GM23338 (cell line): Measurements from ENCODE around the gene BPIFB2. TPM values are rescaled to one million over a fixed set of nuclear protein-coding genes. Genes with fewer than 3 reads are reported as not detected.

Experiments used
- ATAC-seq: fragments of 200-7000 bp; cut with Tn5 transposase; 3 replicates; pipeline ENCODE4 v1.9.1; 2020
- DNase-seq: peaks from one replicate; pipeline ENCODE4 v3.0.0-alpha.2; 2015; ENCODE audit warnings: low spot score
- H2AFZ ChIP-seq: fragments of 200-600 bp; sonication (generic); 2 replicates; pipeline ENCODE4 v1.8.0; 2016; ENCODE audit warnings: antibody characterized with exemption, mild to moderate bottlenecking, moderate library complexity
- H3F3A ChIP-seq: fragments of 200-600 bp; sonication (generic); replicated peaks from 2 replicates; pipeline ENCODE4 v1.8.0; 2017; ENCODE audit warnings: antibody characterized with exemption, mixed run types, low read depth
- H3K27ac ChIP-seq: fragments of 200-600 bp; sonication (generic); 2 replicates; pipeline ENCODE4 v1.6.1; 2016; ENCODE audit warnings: low read depth
- H3K27me3 ChIP-seq: fragments of 200-600 bp; sonication (generic); 2 replicates; pipeline ENCODE4 v1.8.0; 2016; ENCODE audit warnings: mild to moderate bottlenecking, mixed run types, moderate library complexity; ENCODE audit not compliant: insufficient read depth
- H3K36me3 ChIP-seq: fragments of 200-600 bp; sonication (generic); 2 replicates; pipeline ENCODE4 v1.8.0; 2016; ENCODE audit warnings: mild to moderate bottlenecking; ENCODE audit not compliant: insufficient read depth
- H3K4me1 ChIP-seq: fragments of 200-600 bp; sonication (generic); 2 replicates; pipeline ENCODE4 v1.8.0; 2016; ENCODE audit warnings: mild to moderate bottlenecking, moderate library complexity; ENCODE audit not compliant: insufficient read depth
- H3K4me2 ChIP-seq: fragments of 200-600 bp; sonication (generic); 2 replicates; pipeline ENCODE4 v1.7.1; 2017; ENCODE audit warnings: mixed run types
- H3K4me3 ChIP-seq: fragments of 200-600 bp; sonication (generic); 2 replicates; pipeline ENCODE4 v1.6.1; 2016; ENCODE audit warnings: mixed run types
- H3K79me2 ChIP-seq: fragments of 200-600 bp; sonication (generic); replicated peaks from 2 replicates; pipeline ENCODE4 v1.8.0; 2017; ENCODE audit warnings: mild to moderate bottlenecking; ENCODE audit not compliant: insufficient read depth
- H3K9me2 ChIP-seq: fragments of 200-600 bp; sonication (generic); 2 replicates; pipeline ENCODE4 v1.8.0; 2017; ENCODE audit not compliant: insufficient read depth
- H4K20me1 ChIP-seq: fragments of 200-600 bp; sonication (generic); replicated peaks from 2 replicates; pipeline ENCODE4 v1.8.0; 2017; ENCODE audit warnings: mild to moderate bottlenecking; ENCODE audit not compliant: insufficient read depth
- H3K27ac Mint-ChIP-seq: 2 replicates; pipeline ENCODE4 v1.8.0; 2020; ENCODE audit warnings: inconsistent platforms, mild to moderate bottlenecking, moderate library complexity, mixed read lengths
- H3K27me3 Mint-ChIP-seq: 3 replicates; pipeline ENCODE4 v1.8.0; 2022; ENCODE audit warnings: low read depth, mild to moderate bottlenecking, moderate library complexity, mixed read lengths, inconsistent platforms; ENCODE audit not compliant: insufficient read depth, poor library complexity
- H3K36me3 Mint-ChIP-seq: 3 replicates; pipeline ENCODE4 v1.8.0; 2021; ENCODE audit warnings: low read depth, mild to moderate bottlenecking, inconsistent platforms, moderate library complexity, mixed read lengths
- H3K4me1 Mint-ChIP-seq: 3 replicates; pipeline ENCODE4 v1.8.0; 2020; ENCODE audit warnings: mild to moderate bottlenecking, inconsistent platforms, mixed read lengths
- H3K4me3 Mint-ChIP-seq: 3 replicates; pipeline ENCODE4 v1.8.0; 2021; ENCODE audit warnings: moderate library complexity, mild to moderate bottlenecking, inconsistent platforms, mixed read lengths
- H3K9me3 Mint-ChIP-seq: 3 replicates; pipeline ENCODE4 v1.8.0; 2020; ENCODE audit warnings: moderate library complexity, mild to moderate bottlenecking, inconsistent platforms, mixed read lengths
- CREB1 ChIP-seq: fragments of 250-450 bp; sonication (Bioruptor Pico); IDR thresholded peaks from 2 replicates; pipeline ENCODE4 v1.5.0; 2020; ENCODE audit warnings: low read depth, mild to moderate bottlenecking, moderate library complexity
- CTCF ChIP-seq, 2 experiments: fragments of 200-600 bp in 1 of 2; sonication (generic) in 1 of 2; conservative IDR thresholded peaks; 2 replicates each; pipeline versions ENCODE4 v1.5.1 to v1.6.1; 2016 to 2017; ENCODE audit warnings: antibody characterized with exemption in 2 of 2, low read depth in 2 of 2, mild to moderate bottlenecking in 2 of 2, moderate library complexity in 1 of 2
- ETS1 ChIP-seq: IDR thresholded peaks from 2 replicates; pipeline ENCODE4 v1.6.1; 2016; ENCODE audit warnings: antibody characterized with exemption
- EZH2 ChIP-seq: fragments of 200-600 bp; sonication (generic); IDR thresholded peaks from one replicate; pipeline ENCODE4 v1.8.0; 2017; ENCODE audit warnings: antibody characterized with exemption, mild to moderate bottlenecking, low read depth; ENCODE audit not compliant: unreplicated experiment
- EZH2phosphoT487 ChIP-seq: fragments of 200-600 bp; sonication (generic); IDR thresholded peaks from one replicate; pipeline ENCODE4 v1.8.1; 2018; ENCODE audit warnings: antibody characterized with exemption; ENCODE audit not compliant: unreplicated experiment
- JUNB ChIP-seq: IDR thresholded peaks from one replicate; pipeline ENCODE4 v1.6.1; 2016; ENCODE audit warnings: antibody characterized with exemption; ENCODE audit not compliant: unreplicated experiment
- NANOG ChIP-seq: IDR thresholded peaks from 2 replicates; pipeline ENCODE4 v1.6.1; 2016; ENCODE audit warnings: antibody characterized with exemption, borderline replicate concordance
- POLR2AphosphoS5 ChIP-seq: IDR thresholded peaks from 2 replicates; pipeline ENCODE4 v1.6.1; 2016; ENCODE audit warnings: antibody characterized with exemption, low read depth
- REST ChIP-seq: IDR thresholded peaks from one replicate; pipeline ENCODE4 v1.6.1; 2018; ENCODE audit warnings: antibody characterized with exemption; ENCODE audit not compliant: unreplicated experiment
- STAT1 ChIP-seq: IDR thresholded peaks from one replicate; pipeline ENCODE4 v1.6.1; 2016; ENCODE audit warnings: antibody characterized with exemption; ENCODE audit not compliant: unreplicated experiment
- ZNF114 ChIP-seq: fragments of 250-450 bp; sonication (Bioruptor Pico); IDR thresholded peaks from 2 replicates; pipeline ENCODE4 v1.5.0; 2020; ENCODE audit warnings: mild to moderate bottlenecking, moderate library complexity
- ZNF331 ChIP-seq: fragments of 250-450 bp; sonication (Bioruptor Pico); IDR thresholded peaks from 2 replicates; pipeline ENCODE4 v1.5.0; 2020; ENCODE audit warnings: low read depth, mild to moderate bottlenecking, moderate library complexity
- ZNF462 ChIP-seq: fragments of 250-450 bp; sonication (Bioruptor Pico); IDR thresholded peaks from 2 replicates; pipeline ENCODE4 v1.5.0; 2020; ENCODE audit warnings: mild to moderate bottlenecking, moderate library complexity
- polyA plus RNA-seq: library from polyadenylated mRNA; unstranded; fragments of >200 nt; fragmentation: Nextera tagmentation; extraction: Ambion mirVana; gene quantifications from 2 replicates; pipeline ENCODE4 v1.2.1, GENCODE V29; 2016
- total RNA-seq: library from RNA; depleted of rRNA; stranded (reverse); fragments of >200 nt; shearing (Covaris generic); gene quantifications from 2 replicates; pipeline ENCODE4 v1.2.3, GENCODE V29; 2014

The BPIFB2 gene
- total and polyA plus RNA-seq, 2 experiments from 2014 or later, result not detected

GRCh38 chr20:32970973-32971300, 36.6 kb upstream of the BPIFB2 start:
- peaks cover 31% of the 10 kb centered on the region for H3K4me1 ChIP-seq
- no peak for TF ChIP-seq CTCF (conservative IDR thresholded peaks at IDR 0.05; ENCODE audit: low read depth in 2 of 2)
- TF ChIP-seq CREB1, result no peak
- TF ChIP-seq JUNB, result no peak
- TF ChIP-seq EZH2phosphoT487, result no peak
- no peak for TF ChIP-seq STAT1
- no peak for TF ChIP-seq ZNF114 (CRISPR knock-in tag)
- TF ChIP-seq REST, result no peak
- TF ChIP-seq ZNF462 (CRISPR knock-in tag), result no peak
- no peak for TF ChIP-seq ZNF331 (CRISPR knock-in tag)
- no peak for TF ChIP-seq EZH2
- TF ChIP-seq ETS1, result no peak
- no peak for TF ChIP-seq NANOG
- TF ChIP-seq POLR2AphosphoS5, result no peak
- H3K27me3 Mint-ChIP-seq, result peaks cover 10% of the 10 kb centered on the region
- DNase-seq (no peak), ATAC-seq (no peak)
- H3K79me2 ChIP-seq, result no peaks in the 10 kb centered on the region
- H3F3A ChIP-seq, result 0 out of 2 replicates have a peak, but pooled peaks cover 10% of the 10 kb centered on the region
- peak overlapping the region; percentile 99 for H2AFZ ChIP-seq
- no peaks in the 10 kb centered on the region for H3K9me2 ChIP-seq
- H3K4me3 ChIP-seq, result no peak overlapping the region
- H3K4me3 Mint-ChIP-seq, result no peak overlapping the region
- no peak overlapping the region for H3K27ac ChIP-seq
- H3K36me3 Mint-ChIP-seq, result no peaks in the 10 kb centered on the region
- no peaks in the 10 kb centered on the region for H3K27me3 ChIP-seq
- H4K20me1 ChIP-seq, result no peaks in the 10 kb centered on the region
- H3K9me3 Mint-ChIP-seq, result no peaks in the 10 kb centered on the region
- no peak overlapping the region for H3K27ac Mint-ChIP-seq
- peaks cover 6% of the 10 kb centered on the region for H3K4me1 Mint-ChIP-seq
- H3K36me3 ChIP-seq, result no peaks in the 10 kb centered on the region
- H3K4me2 ChIP-seq, result no peak overlapping the region
